ENCODE data around the gene C1S.

C1S gene

GRCh38 chr12:7018350-7019042 is 42.0 kb upstream of the C1S start, which contains the start of gene LPCAT3:
TSS of gene LPCAT3 (minus strand) at chr12:7018476. CDS start at chr12:7018424, 52 bp downstream.
- peak within 1 kb of the TSS; percentile 90 for H3K27ac ChIP-seq
- TF ChIP-seq CTCF (conservative IDR thresholded peaks at IDR 0.05), result peak; percentile 97

- TF ChIP-seq CTCF (conservative IDR thresholded peaks at IDR 0.05), result no peak; the same call in none of the 2 replicates
These were observed 41.4 kb upstream of the C1S start for GRCh38 chr12:7019043-7019569.

GRCh38 chr12:7021956-7022355 is 38.6 kb upstream of the C1S start:
- no peak for TF ChIP-seq CTCF (conservative IDR thresholded peaks at IDR 0.05)

More at GRCh38 chr12:7019043-7019569, 41.4 kb upstream of the C1S start:
- H3K27ac ChIP-seq, result peak overlapping the region; percentile 90

GRCh38 chr12:7023114-7023513 is 37.4 kb upstream of the C1S start:
- no peak for TF ChIP-seq CTCF (conservative IDR thresholded peaks at IDR 0.05)
- no peak overlapping the region for H3K27ac ChIP-seq

More at GRCh38 chr12:7021956-7022355, 38.6 kb upstream of the C1S start:
- no peak overlapping the region for H3K27ac ChIP-seq

- H3K27ac ChIP-seq, result no peak overlapping the region
- TF ChIP-seq CTCF (conservative IDR thresholded peaks at IDR 0.05), result no peak
These were observed 33.7 kb upstream of the C1S start for GRCh38 chr12:7026854-7027253.

GRCh38 chr12:7031306-7031705 is 29.2 kb upstream of the C1S start:
- TF ChIP-seq CTCF (conservative IDR thresholded peaks at IDR 0.05), result no peak
- H3K27ac ChIP-seq, result no peak overlapping the region

- H3K27ac ChIP-seq, result no peak overlapping the region
- no peak for TF ChIP-seq CTCF (conservative IDR thresholded peaks at IDR 0.05)
These were observed 27.5 kb upstream of the C1S start for GRCh38 chr12:7032990-7033389.

Measured in VCaP (cell line).